HepG2 (cell line): ENCODE measurements around the gene PLCB4. TPM values are rescaled to one million over a fixed set of nuclear protein-coding genes. Genes with fewer than 3 reads are reported as not detected.
A peak's percentile ranks its signal among the peaks of the same experiment; 100 is the strongest.

Source experiments
- ATAC-seq: fragments of 200-7000 bp; cut with Tn5 transposase; 3 replicates; pipeline ENCODE4 v1.9.1; 2020; ENCODE audit warnings: mild to moderate bottlenecking, moderate library complexity
- BruUV-seq: library from RNA; stranded (reverse); fragments of 400-500 nt; replicated peaks from 2 replicates; lab custom pipeline; 2021; lab: Mats Ljungman, UMichigan
- CTCF ChIA-PET: fragments of 300-600 bp; formaldehyde crosslinking; extraction: SDS; loops from one replicate; lab custom pipeline; 2021; ENCODE audit warnings: low total read pairs, inconsistent platforms, low intra/inter-chr PET ratio; lab: Yijun Ruan, JAX
- POLR2A ChIA-PET: fragments of 350-600 bp; sonication (Branson Sonifier 250); formaldehyde crosslinking; loops from one replicate; lab custom pipeline; 2020; ENCODE audit warnings: antibody characterized with exemption, inconsistent platforms; lab: Yijun Ruan, JAX
- DNase-seq: peaks from one replicate; pipeline ENCODE4 v3.0.0-alpha.2; 2015; ENCODE audit warnings: low spot score
- FAIRE-seq: peaks from 3 replicates; lab custom pipeline; 2011; peaks lifted over from hg19 to GRCh38; lab: Jason Lieb, UNC
- H2AFZ ChIP-seq: one replicate; pipeline ENCODE4 v1.6.1; 2011; ENCODE audit warnings: low read length, inconsistent platforms
- H3K27ac ChIP-seq: fragments of 300-600 bp; 3 replicates; pipeline ENCODE4 v1.8.0; 2011; ENCODE audit warnings: mixed run types, mild to moderate bottlenecking, mixed read lengths, low read length, inconsistent platforms; ENCODE audit not compliant: insufficient read depth; ENCODE audit errors: extremely low read length
- H3K27me3 ChIP-seq, 2 experiments: fragments of 200-600 bp in 1 of 2; 2 replicates in 1 of 2; 3 replicates in 1 of 2; pipeline versions ENCODE4 v1.6.0 to v1.8.0; 2011; ENCODE audit warnings: low read length in 2 of 2, mild to moderate bottlenecking in 2 of 2, moderate library complexity in 2 of 2, inconsistent platforms in 1 of 2; ENCODE audit not compliant: insufficient read depth in 2 of 2, control insufficient read depth in 1 of 2
- H3K36me3 ChIP-seq, 2 experiments: fragments of 200-600 bp in 1 of 2; replicated peaks in 1 of 2; 2 replicates in 1 of 2; 3 replicates in 1 of 2; pipeline versions ENCODE4 v1.5.1 to v1.8.0; 2011; ENCODE audit warnings: low read length in 2 of 2, inconsistent platforms in 1 of 2; ENCODE audit not compliant: insufficient read depth in 2 of 2, control insufficient read depth in 1 of 2
- H3K4me1 ChIP-seq: 2 replicates; pipeline ENCODE4 v1.5.1; 2012; ENCODE audit warnings: low read length, inconsistent platforms; ENCODE audit not compliant: insufficient read depth
- H3K4me2 ChIP-seq: 2 replicates; pipeline ENCODE4 v1.6.0; 2011; ENCODE audit warnings: low read depth, low read length, inconsistent platforms
- H3K4me3 ChIP-seq, 3 experiments: fragments of 200-600 bp in 1 of 3; sonication (generic), shearing (Covaris generic) in 1 of 3; replicated peaks in 1 of 3; 2 replicates each; pipeline ENCODE4 v1.5.1; 2011 to 2016; ENCODE audit warnings: low read length in 3 of 3, inconsistent platforms in 2 of 3, low read depth in 2 of 3, mild to moderate bottlenecking in 2 of 3, control low read depth in 1 of 3, mixed read lengths in 1 of 3; ENCODE audit not compliant: insufficient read depth in 1 of 3
- H3K79me2 ChIP-seq: one replicate; pipeline ENCODE4 v1.6.1; 2011; ENCODE audit warnings: low read length, inconsistent platforms; ENCODE audit not compliant: insufficient read depth
- H3K9ac ChIP-seq: 2 replicates; pipeline ENCODE4 v1.6.0; 2011; ENCODE audit warnings: mild to moderate bottlenecking, low read depth, low read length, inconsistent platforms; ENCODE audit not compliant: insufficient read depth
- H3K9me3 ChIP-seq: 2 replicates; pipeline ENCODE4 v1.5.1; 2012; ENCODE audit warnings: mild to moderate bottlenecking, low read length
- H4K20me1 ChIP-seq: 2 replicates; pipeline ENCODE4 v1.6.0; 2011; ENCODE audit warnings: inconsistent platforms, mild to moderate bottlenecking, low read length, moderate library complexity; ENCODE audit not compliant: insufficient read depth
- ARNT2 ChIP-seq: sonication (generic); formaldehyde crosslinking; IDR thresholded peaks from 2 replicates; pipeline ENCODE4 v1.8.0; 2022; ENCODE audit warnings: mild to moderate bottlenecking, low read depth, missing genetic modification reagents, moderate library complexity
- GATA4 ChIP-seq: sonication (generic); IDR thresholded peaks from 2 replicates; pipeline ENCODE4 v1.6.1; 2016; ENCODE audit warnings: antibody characterized with exemption, low read depth, borderline replicate concordance
- HMG20A ChIP-seq: IDR thresholded peaks from 2 replicates; pipeline ENCODE4 v1.6.1; 2016; ENCODE audit warnings: borderline replicate concordance
- MAFK ChIP-seq, 2 experiments: IDR thresholded peaks in 1 of 2; conservative IDR thresholded peaks in 1 of 2; 2 replicates each; pipeline ENCODE4 v1.6.1; 2011; ENCODE audit warnings: improper control_type of control experiment in 2 of 2, low read length in 2 of 2
- NBN ChIP-seq: fragments of 450-650 bp; conservative IDR thresholded peaks from 2 replicates; pipeline ENCODE4 v1.6.1; 2017
- NR1H2 ChIP-seq: sonication (generic); formaldehyde crosslinking; IDR thresholded peaks from 2 replicates; pipeline ENCODE4 v1.8.1; 2022; ENCODE audit warnings: low read depth, missing genetic modification reagents, borderline replicate concordance
- PCBP2 ChIP-seq: fragments of 200-400 bp; formaldehyde crosslinking; optimal IDR thresholded peaks from 2 replicates; pipeline ENCODE3; 2018; ENCODE audit warnings: low read length, low read depth; ENCODE audit not compliant: poor library complexity, severe bottlenecking
- SNRNP70 ChIP-seq: fragments of 200-400 bp; formaldehyde crosslinking; IDR thresholded peaks from 2 replicates; pipeline ENCODE4 v1.6.1; 2017; ENCODE audit warnings: mild to moderate bottlenecking, low read depth, low read length, moderate library complexity
- WGBS: methylation state at CpG from one replicate; pipeline ENCODE4 v1.1.6; 2017; ENCODE audit warnings: low lambda C conversion rate; 5-methylcytosine and 5-hydroxymethylcytosine counted together
- in situ Hi-C: cut with HindIII; loops from 2 replicates; pipeline ENCODE4 v1.10.0; 2017; ENCODE audit warnings: low pct_unique_long_range_greater_than_20kb; ENCODE audit not compliant: extremely low pct_ligation_motif_present
- intact Hi-C: fragments of 100-400 bp; cut with micrococcal nuclease; formaldehyde crosslinking; loops from one replicate; pipeline ENCODE4 v1.10.0; 2022; ENCODE audit not compliant: unreplicated experiment
- polyA plus RNA-seq, 8 experiments: library from polyadenylated mRNA; depleted of rRNA in 3 of 8; stranded (reverse) in 7 of 8; unstranded in 1 of 8; fragments of >200 nt; fragmentation: Illumina TruSeq in 4 of 8; extraction: Trizol in 4 of 8; gene quantifications; 2 replicates each; pipeline versions ENCODE4 v1.2.1 to v1.2.3, GENCODE V29; 2011 to 2016; ENCODE audit warnings: low read depth in 4 of 8, missing spikeins in 1 of 8, mixed read lengths in 1 of 8; ENCODE audit not compliant: insufficient read depth in 1 of 8
- total RNA-seq, 5 experiments: library from RNA; depleted of rRNA; stranded (reverse); fragments of >200 nt; fragmentation: Illumina TruSeq; extraction: Trizol; gene quantifications; 2 replicates each; pipeline ENCODE4 v1.2.3, GENCODE V29; 2016; ENCODE audit warnings: low read depth in 1 of 5

PLCB4 gene
- total and polyA plus RNA-seq, 2 of the 13 experiments (the other 11 are each of a cell fraction or from before 2014, with no cell fraction given), result 0.01 TPM; not detected in 1

DNA sequence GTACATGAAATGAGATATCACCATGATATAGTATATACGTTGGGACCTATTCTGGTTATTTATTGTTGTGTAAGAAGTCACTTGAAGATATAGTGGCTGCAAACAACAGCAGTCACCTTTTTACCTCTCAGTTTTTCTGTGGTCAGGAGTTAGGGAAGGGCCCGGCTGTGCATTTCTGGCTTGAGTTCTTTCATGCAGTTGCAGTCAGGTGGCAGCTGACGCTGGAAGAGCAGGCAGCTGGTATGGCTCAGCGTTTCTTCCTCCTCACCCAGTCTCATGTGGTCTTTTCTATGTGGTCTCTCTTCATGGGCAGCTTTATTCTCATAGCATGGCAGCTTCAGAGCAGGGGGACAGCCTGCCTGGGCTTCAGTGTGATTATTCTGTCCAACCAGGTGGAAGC lies 154.4 kb downstream of the PLCB4 start:
- CTCF ChIA-PET, result no interaction called here
- no peaks in the 10 kb centered on the region for H3K79me2 ChIP-seq

DNA sequence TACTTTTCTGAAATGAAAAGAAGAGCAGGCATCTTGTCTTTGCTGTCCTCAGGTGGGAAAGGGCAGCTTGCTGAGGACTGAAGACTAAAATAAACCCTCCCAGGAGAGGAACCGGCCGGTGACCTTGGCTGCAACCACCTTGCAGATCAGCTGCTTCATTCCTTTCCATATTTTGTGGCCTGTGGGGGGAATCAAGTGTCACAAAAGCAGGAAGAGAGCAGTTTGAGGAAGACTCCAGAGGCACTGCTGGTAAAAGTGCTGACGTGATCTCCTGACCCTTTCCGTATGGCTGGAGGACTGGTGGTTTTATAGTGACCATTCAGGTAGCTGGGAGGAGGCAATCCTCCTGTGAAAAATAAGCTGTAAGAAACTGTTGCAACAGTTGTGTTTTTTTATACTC lies 157.0 kb downstream of the PLCB4 start:
- CTCF ChIA-PET, result no interaction called here
- no peaks in the 10 kb centered on the region for H3K36me3 ChIP-seq
- H3K4me1 ChIP-seq, result no peaks in the 10 kb centered on the region
- no peak overlapping the region for H2AFZ ChIP-seq
- no peak overlapping the region for H3K4me2 ChIP-seq
- intact Hi-C loops (no loop called here), in situ Hi-C loops (no loop called here)
- POLR2A ChIA-PET, result no interaction called here
- peak; percentile 23 to 43; a peak in 1 of 4 replicates for TF ChIP-seq MAFK (conservative IDR thresholded peaks at IDR 0.05 in 1 of 2, IDR thresholded peaks at IDR 0.05 in 1 of 2; ENCODE audit: low read length in 2 of 2)
- TF ChIP-seq NBN, result no peak
- FAIRE-seq (no peak), ATAC-seq (no peak), DNase-seq (no peak)
- no peak overlapping the region for H3K9ac ChIP-seq
- H3K27me3 ChIP-seq, result peaks cover 0 to 4% of the 10 kb centered on the region in 2 experiments; a peak in 1 of 5 replicates
- H3K79me2 ChIP-seq, result no peaks in the 10 kb centered on the region
- no peak overlapping the region for H3K27ac ChIP-seq
- WGBS, result 8% methylated on average over 4 of the region's 4 CpGs
- no peak overlapping the region for H3K4me3 ChIP-seq
- no peaks in the 10 kb centered on the region for H4K20me1 ChIP-seq
- H3K9me3 ChIP-seq, result no peaks in the 10 kb centered on the region
- no TSS peak for BruUV-seq

More for the DNA sequence above, 154.4 kb downstream of the PLCB4 start:
- Histone ChIP-seq H2AFZ (no peak overlapping the region), H3K4me3 (no peak overlapping the region), H3K4me2 (no peak overlapping the region), H4K20me1 (no peaks in the 10 kb centered on the region), H3K9me3 (no peaks in the 10 kb centered on the region), H3K27ac (no peak overlapping the region), H3K36me3 (no peaks in the 10 kb centered on the region), H3K27me3 (peaks cover 0 to 8% of the 10 kb centered on the region in 2 experiments; a peak in 2 of 5 replicates), H3K4me1 (no peaks in the 10 kb centered on the region), H3K9ac (no peak overlapping the region)
- TF ChIP-seq ARNT2 (CRISPR knock-in tag) (no peak), HMG20A (no peak), SNRNP70 (no peak), NR1H2 (CRISPR knock-in tag) (no peak), GATA4 (no peak), PCBP2 (no peak)
- in situ Hi-C loops (no loop called here), intact Hi-C loops (no loop called here)
- ATAC-seq, result no peak
- BruUV-seq, result no TSS peak
- no peak for DNase-seq
- no peak for FAIRE-seq
- WGBS, result 11% methylated on average over 4 of the region's 4 CpGs
- POLR2A ChIA-PET, result no interaction called here
